HG02571 (cell line): ENCODE measurements around the gene AHDC1.

Experiments used
- ATAC-seq: cut with Tn5 transposase; IDR thresholded peaks from one replicate; pipeline ENCODE4 v1.9.1; 2021; ENCODE audit warnings: mild to moderate bottlenecking, moderate library complexity; ENCODE audit not compliant: unreplicated experiment

AHDC1 gene

GRCh38 chr1:27600498-27601175 lies 3.3 kb downstream of the AHDC1 start:
- ATAC-seq, result no peak

- ATAC-seq, result no peak
Observed at GRCh38 chr1:27599605-27600497, 4.1 kb downstream of the AHDC1 start.

GRCh38 chr1:27598902-27599528 lies 4.9 kb downstream of the AHDC1 start:
- ATAC-seq, result no peak

- no peak for ATAC-seq
Observed at GRCh38 chr1:27598295-27598687, 5.7 kb downstream of the AHDC1 start.

- ATAC-seq, result no peak
Observed at GRCh38 chr1:27597516-27598294, 6.2 kb downstream of the AHDC1 start.

- no peak for ATAC-seq
Observed at GRCh38 chr1:27596986-27597385, 7.0 kb downstream of the AHDC1 start.

- no peak for ATAC-seq
Observed at GRCh38 chr1:27596261-27596660, 7.7 kb downstream of the AHDC1 start.

GRCh38 chr1:27595597-27595996 lies 8.3 kb downstream of the AHDC1 start:
- ATAC-seq, result no peak

GRCh38 chr1:27594564-27595510 lies 9.1 kb downstream of the AHDC1 start:
- no peak for ATAC-seq

GRCh38 chr1:27593678-27594563 lies 10.0 kb downstream of the AHDC1 start:
- no peak for ATAC-seq

- no peak for ATAC-seq
Observed at GRCh38 chr1:27592931-27593677, 10.8 kb downstream of the AHDC1 start.

- ATAC-seq, result no peak
Observed at GRCh38 chr1:27592232-27592930, 11.6 kb downstream of the AHDC1 start.

GRCh38 chr1:27591622-27592021 lies 12.3 kb downstream of the AHDC1 start:
- ATAC-seq, result no peak

- ATAC-seq, result no peak
Observed at GRCh38 chr1:27590917-27591508, 12.9 kb downstream of the AHDC1 start.

- no peak for ATAC-seq
Observed at GRCh38 chr1:27589841-27590426, 14.0 kb downstream of the AHDC1 start.

- ATAC-seq, result no peak
Observed at GRCh38 chr1:27589441-27589840, 14.5 kb downstream of the AHDC1 start.
